ENCODE data around the gene MIPEP. TPM values are rescaled to one million over a fixed set of nuclear protein-coding genes. Genes with fewer than 3 reads are reported as not detected.

Gene MIPEP
- total RNA-seq, 2 donors from 2014 or later = 60.4 to 107 TPM

DNA sequence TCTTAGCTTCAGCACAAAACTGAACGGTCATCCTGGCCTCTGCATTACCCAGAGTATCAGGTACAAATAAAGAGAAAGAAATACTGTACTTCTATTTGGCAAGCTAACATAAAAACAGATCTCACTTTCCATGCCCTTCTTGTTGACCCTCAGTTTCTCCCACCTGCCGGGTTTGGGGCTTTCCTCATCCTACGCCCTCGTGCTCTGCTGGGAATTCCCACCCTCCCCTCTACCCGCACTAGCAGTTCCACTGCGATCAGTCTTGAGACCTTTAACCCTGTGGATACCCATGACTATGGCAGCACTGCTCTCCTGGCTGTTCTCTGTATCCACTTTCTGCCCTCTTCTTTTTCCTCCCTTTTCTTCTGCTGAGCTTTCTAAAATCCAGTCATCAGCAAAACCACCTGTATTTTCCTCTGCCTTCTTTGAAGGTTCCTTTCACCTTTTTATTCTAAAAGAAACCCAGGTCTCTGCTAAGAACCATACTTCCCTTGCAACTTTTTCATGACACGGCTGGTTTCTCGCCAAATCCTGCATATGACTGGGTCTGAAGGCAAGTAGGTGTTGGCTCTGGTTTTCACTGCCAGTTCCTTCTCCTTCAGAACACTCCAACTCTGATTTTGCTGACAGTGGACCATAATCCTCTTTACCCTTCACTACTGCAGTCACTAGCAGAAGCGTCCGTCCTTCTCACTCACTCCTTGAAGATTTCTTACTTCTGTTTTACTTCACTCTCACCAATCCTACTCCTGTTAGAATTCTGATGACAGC lies 99.4 kb downstream of the MIPEP start:
- TF ChIP-seq, protein P1, sequence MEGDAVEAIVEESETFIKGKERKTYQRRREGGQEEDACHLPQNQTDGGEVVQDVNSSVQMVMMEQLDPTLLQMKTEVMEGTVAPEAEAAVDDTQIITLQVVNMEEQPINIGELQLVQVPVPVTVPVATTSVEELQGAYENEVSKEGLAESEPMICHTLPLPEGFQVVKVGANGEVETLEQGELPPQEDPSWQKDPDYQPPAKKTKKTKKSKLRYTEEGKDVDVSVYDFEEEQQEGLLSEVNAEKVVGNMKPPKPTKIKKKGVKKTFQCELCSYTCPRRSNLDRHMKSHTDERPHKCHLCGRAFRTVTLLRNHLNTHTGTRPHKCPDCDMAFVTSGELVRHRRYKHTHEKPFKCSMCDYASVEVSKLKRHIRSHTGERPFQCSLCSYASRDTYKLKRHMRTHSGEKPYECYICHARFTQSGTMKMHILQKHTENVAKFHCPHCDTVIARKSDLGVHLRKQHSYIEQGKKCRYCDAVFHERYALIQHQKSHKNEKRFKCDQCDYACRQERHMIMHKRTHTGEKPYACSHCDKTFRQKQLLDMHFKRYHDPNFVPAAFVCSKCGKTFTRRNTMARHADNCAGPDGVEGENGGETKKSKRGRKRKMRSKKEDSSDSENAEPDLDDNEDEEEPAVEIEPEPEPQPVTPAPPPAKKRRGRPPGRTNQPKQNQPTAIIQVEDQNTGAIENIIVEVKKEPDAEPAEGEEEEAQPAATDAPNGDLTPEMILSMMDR (IDR thresholded peaks at IDR 0.05) = no peak
- Histone ChIP-seq H3K9me3 (no peaks in the 10 kb centered on the region), H3K4me3 (no peak overlapping the region), H3K27ac (peak overlapping the region; percentile 60 to 64), H3K4me1 (peaks cover 0 to 29% of the 10 kb centered on the region in 2 donors), H3K36me3 (no peaks in the 10 kb centered on the region), H3K27me3 (no peaks in the 10 kb centered on the region)
- no peak for DNase-seq (ENCODE audit: low spot score)

DNA sequence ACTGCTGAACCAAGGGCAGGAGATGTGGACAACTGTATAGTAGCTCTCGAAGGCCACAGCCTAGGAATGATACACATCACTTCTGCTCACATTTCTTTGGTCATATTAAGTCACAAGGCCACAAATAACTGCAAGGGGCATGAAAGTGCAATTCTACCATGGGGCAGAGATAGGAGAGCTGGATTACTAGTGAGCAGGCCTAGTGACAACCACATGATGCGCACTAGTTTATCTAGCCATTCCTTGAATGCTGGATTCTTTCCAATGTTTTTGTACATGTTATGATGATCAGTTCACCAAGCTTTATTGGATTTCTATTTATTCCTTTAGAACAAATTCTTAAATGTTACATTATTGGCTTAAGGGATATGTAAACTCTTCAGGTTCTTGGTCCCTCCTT lies 100.7 kb downstream of the MIPEP start:
- no peaks in the 10 kb centered on the region for H3K27me3 ChIP-seq
- no peak for DNase-seq (ENCODE audit: low spot score)
- no peaks in the 10 kb centered on the region for H3K36me3 ChIP-seq
- peak overlapping the region in 1 of 2 donors; percentile 9 for H3K27ac ChIP-seq
- no peak overlapping the region for H3K4me3 ChIP-seq
- no peaks in the 10 kb centered on the region for H3K9me3 ChIP-seq
- TF ChIP-seq, protein P1 (IDR thresholded peaks at IDR 0.05) = no peak
- peaks cover 0 to 23% of the 10 kb centered on the region in 2 donors for H3K4me1 ChIP-seq

DNA sequence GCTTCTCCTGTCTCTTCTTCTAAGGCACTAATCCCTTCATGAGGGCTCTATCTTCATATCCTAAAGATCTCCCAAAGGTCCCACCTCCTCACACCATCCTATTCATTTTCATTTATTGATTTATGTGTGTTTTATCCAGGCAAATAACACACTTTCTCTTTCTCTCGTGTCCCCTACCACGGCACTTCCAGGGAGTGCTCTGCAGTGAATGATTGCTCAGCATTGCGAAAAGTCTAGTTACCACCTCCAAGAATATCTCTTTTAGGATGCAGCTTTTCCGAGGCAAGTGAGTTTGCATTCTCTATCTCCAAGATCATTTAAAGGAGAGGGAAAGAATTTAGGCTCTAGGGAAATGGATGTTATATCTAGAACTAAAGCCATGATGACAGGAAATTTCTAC lies 101.7 kb downstream of the MIPEP start:
- no peaks in the 10 kb centered on the region for H3K27me3 ChIP-seq
- no peaks in the 10 kb centered on the region for H3K9me3 ChIP-seq

DNA sequence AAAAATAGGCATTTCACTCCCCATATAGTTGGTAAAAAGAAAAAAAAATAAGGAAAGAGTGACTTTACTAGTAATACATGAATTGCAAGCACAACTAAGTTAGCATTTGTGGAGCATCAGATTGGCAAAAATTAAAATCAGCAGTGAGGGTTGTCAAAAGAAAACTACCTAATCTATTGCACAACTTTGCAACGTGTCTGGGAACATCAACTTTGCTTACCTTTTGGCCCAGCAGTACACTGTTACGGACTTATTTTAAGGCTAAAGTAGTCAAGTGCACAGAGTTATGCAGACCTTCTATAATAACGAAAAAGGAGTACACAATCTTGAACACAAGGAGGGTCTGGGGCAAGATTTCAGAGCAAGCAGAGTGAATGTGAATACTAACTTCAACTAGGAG lies 102.6 kb downstream of the MIPEP start:
- H3K4me1 ChIP-seq = peaks cover 0 to 23% of the 10 kb centered on the region in 2 donors
- TF ChIP-seq, protein P1 (IDR thresholded peaks at IDR 0.05) = no peak
- no peaks in the 10 kb centered on the region for H3K36me3 ChIP-seq
- no peak for DNase-seq (ENCODE audit: low spot score)
- no peaks in the 10 kb centered on the region for H3K27me3 ChIP-seq
- H3K9me3 ChIP-seq = no peaks in the 10 kb centered on the region
- H3K27ac ChIP-seq = no peak overlapping the region
- H3K4me3 ChIP-seq = no peak overlapping the region

More for the DNA sequence above, 101.7 kb downstream of the MIPEP start:
- Histone ChIP-seq H3K4me1 (peaks cover 0 to 23% of the 10 kb centered on the region in 2 donors), H3K36me3 (no peaks in the 10 kb centered on the region), H3K27ac (no peak overlapping the region), H3K4me3 (no peak overlapping the region)
- no peak for DNase-seq (ENCODE audit: low spot score)
- TF ChIP-seq, protein P1 (IDR thresholded peaks at IDR 0.05) = no peak

DNA sequence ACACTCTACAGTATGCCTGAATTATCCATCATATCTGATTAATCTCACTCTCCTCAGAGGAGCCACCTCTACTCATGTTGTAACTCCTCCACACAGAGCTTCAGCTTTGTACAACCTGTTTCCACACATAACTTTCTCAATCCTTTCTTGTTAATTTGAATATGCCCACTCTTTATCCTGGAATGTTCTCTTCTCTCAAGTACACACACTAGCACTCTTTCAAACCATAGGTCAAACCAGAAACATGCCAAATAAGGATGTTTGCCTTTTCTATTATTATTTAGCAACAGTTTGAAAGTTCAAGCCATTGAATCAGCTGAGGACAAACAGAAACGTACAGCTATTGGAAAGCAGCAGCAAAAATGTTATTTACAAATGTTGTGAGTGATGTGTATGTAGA lies 110.3 kb downstream of the MIPEP start:
- Histone ChIP-seq H3K4me3 (no peak overlapping the region), H3K36me3 (no peaks in the 10 kb centered on the region), H3K4me1 (no peaks in the 10 kb centered on the region), H3K27ac (no peak overlapping the region), H3K9me3 (no peaks in the 10 kb centered on the region), H3K27me3 (no peaks in the 10 kb centered on the region)
- TF ChIP-seq, protein P1 (IDR thresholded peaks at IDR 0.05) = no peak
- no peak for DNase-seq (ENCODE audit: low spot score)
